Activated CD4-positive, alpha-beta T cell treated with anti-CD3 and anti-CD28 coated beads, Interleukin-10, Interleukin-2, amounts not matched to agents 100 ng/mL and 50 ng/mL, durations not matched to agents 16 hours and 8 hours (primary cell): ENCODE measurements around the gene CTNNA3.
"Not testable (repeated sequence)": the region's sequence is repeated elsewhere in the genome, so short reads cannot be mapped to it uniquely, and the experiment has no call there.

Experiments used
- DNase-seq: peaks from one replicate; pipeline ENCODE4 v3.0.0-alpha.2; 2020

Gene CTNNA3

DNA sequence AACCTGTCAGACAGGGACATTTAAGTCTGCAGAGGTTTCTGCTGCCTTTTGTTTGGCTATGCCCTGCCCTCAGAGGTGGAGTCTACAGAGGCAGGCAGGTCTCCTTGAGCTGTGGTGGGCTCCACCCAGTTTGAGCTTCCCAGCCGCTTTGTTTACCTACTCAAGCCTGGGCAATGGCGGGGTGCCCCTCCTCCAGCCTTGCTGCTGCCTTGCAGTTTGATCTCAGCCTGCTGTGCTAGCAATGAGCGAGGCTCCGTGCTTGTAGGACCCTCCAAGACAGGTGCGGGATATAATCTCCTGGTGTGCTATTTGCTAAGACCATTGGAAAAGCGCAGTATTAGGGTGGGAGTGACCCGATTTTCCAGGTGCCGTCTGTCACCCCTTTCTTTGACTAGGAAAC is 1360.2 kb downstream of the CTNNA3 start:
- DNase-seq, result not testable (repeated sequence)

DNA sequence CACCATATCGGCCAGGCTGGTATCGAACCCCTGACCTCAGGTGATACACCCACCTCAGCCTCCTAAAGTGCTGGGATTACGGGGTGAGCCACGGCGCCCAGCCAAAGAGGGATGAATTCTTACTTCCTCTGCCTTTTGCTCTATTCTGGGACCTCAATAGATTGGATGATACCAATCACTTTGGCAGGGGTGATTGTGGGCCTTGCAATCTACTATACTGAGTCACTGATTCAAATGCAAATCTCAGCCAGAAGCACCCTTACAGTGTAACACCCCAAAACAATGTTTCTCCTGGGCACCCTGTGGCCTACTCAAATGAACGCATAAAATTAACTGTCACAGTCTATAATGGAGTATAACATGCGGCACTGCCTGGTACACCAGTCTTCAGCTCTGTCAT is 1366.8 kb downstream of the CTNNA3 start:
- DNase-seq, result no peak

DNA sequence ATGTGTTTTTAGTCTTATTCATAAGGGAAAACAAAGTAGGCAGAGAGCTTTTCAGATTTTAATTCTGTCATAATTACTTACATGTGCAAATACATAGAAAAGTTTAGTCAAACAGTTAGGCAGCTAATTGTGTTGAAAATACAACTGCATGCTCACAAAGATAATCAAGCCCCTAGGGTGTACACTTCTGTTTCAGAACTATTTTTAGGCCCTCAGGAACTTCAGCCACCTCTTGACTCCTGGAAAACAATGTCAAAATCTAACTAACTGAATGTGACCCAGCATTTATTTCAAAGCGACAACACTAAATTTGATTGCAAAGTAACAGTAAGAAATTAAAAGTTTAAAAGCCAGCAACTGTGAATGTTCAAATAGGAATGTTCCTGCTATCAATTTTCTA is 1369.1 kb downstream of the CTNNA3 start:
- DNase-seq, result no peak

GRCh38 chr10:66322777-66323176 is 1373.2 kb downstream of the CTNNA3 start:
- DNase-seq, result no peak

GRCh38 chr10:66321723-66322665 is 1374.0 kb downstream of the CTNNA3 start:
- no peak for DNase-seq

DNA sequence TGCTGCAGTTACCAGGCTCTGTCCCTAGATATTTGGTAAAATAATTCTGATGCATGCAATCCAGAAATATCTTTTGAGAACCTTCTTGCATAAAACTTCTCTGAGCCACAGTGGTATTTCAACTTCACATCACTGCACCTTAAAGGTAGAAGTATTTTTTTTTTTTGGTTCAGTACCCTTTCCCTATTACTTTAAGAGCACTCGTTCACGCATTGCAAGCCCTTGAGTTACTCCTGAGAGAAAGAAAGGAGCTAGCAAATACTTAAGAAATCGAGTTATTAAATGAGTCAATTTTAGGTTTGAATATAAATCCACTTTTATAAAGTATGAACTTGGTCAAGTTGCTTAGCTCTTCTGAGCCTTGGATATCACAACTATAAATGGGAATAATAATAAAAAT is 1377.2 kb downstream of the CTNNA3 start:
- no peak for DNase-seq

DNA sequence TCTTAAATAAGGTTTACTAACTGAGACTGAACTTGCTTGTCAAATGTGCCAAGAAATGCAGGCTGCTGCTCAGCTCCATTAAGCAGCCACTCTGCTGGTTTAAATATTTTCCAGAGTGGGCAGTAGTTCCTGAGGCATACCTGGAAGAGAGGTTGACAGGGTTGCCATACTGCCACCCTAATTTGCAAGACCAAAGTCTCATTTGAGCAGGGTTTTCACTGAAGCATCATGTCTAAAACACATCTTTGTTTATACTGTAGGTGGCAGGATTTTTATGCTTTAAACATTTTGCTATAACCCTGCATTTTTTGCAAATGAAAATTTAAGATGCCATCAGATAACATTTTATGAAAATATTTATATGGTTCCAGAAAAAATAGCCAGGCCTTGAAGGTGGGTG is 1388.2 kb downstream of the CTNNA3 start:
- DNase-seq, result no peak

- DNase-seq, result no peak
Observed at GRCh38 chr10:66301078-66301477, 1394.9 kb downstream of the CTNNA3 start.

DNA sequence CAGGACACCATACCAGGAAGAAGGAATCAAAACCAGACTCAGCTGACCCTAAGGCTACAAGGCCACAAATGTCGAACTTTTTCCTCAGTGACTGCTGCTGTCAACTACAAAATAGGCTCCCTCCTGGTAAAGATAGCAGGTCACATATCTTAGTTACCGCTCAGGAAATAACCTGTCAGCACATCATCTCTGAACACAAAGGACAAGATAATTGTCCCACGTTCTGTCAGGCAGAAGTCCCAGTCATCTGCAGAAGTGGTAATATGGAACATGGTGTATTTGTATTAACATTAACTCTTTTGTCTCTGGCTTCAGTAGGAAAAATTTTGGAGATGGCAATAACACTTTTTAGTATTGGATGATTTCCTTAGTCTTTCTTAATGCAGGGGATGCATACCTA is 1400.4 kb downstream of the CTNNA3 start:
- DNase-seq, result no peak

DNA sequence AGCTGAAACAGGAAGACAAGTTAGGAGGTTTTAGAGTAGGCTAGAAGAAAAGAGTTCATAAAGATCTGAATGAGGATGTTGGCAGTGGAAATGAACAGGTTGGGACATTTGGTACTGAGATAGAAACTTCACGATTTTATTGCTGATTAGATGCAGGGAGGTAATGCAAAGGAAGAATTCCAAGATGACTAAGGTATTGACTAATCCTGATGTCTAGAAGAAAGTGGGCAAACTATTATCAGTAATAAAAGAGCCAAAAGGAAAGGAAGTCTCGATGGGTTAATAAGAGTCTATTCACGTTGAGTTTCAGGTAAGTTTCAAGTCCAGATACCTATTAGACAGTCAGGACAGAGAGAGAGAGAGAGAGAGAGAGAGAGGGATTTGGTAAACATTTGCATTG is 1401.5 kb downstream of the CTNNA3 start:
- DNase-seq, result no peak

GRCh38 chr10:66292922-66293321 is 1403.1 kb downstream of the CTNNA3 start:
- DNase-seq, result no peak

DNA sequence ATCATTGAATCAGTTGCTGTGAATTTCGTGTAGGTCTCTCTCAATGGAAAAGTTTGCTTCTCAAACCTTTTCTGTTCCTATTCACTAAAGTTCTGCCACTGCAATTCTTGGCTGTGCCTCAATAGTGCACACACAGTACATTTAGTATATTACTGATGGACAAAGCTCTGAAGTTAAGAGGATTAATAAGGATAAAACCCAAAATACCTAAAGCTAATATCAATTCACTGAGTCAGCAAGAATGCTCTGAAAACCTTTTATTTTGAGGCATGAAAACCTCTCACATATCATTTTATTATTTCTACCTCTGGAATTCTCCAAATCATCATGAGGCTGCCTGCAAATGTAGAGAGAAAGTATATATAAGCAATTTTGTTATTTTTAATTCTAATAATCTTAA is 1403.5 kb downstream of the CTNNA3 start:
- DNase-seq, result no peak

DNA sequence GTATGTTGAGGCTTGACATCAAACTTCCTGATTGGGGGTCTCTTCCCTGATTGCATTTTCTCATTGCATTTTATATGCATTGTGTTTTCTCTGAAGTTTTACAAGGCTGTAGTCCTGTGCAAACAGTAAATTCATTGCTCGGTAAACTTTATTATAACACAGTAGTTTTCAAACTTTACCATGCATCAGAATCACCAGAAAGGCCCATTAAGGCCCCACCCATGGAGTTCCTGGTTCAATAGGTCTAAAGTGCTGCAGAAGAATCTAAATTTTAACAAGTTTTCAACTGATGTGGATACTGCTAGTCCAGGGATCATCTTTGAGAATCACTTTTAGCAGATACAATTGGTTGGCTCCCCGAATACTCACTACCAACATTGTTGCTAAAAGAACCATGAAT is 1404.9 kb downstream of the CTNNA3 start:
- DNase-seq, result no peak

- no peak for DNase-seq
Observed at GRCh38 chr10:66284621-66285020, 1411.4 kb downstream of the CTNNA3 start.

DNA sequence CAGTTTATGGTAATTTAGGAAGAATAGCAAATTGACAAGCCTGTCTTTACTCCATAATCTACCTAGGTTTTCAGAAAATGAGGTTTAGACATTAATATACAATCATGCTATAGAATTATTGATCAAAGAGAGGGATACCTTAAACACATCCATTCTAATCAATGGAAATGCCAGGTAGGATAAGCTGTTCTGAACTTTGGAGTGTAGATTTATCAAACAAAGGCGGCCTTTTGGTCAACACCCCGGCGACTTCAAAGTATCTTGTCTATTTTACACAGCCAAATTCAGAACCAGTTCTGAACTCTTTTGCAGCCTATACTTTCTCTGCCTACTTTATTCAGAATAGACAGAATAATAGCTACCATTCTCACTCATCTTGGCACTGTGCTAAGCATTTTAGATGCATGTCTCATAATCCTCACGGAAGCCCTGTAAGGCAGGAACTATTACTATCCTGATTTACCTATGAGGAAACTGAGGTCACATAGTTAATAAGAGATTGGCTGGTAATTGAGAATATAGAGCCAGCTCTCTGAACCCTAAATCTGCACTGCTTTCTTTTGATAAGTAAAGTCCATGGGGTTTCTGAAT is 1412.0 kb downstream of the CTNNA3 start:
- DNase-seq, result no peak

GRCh38 chr10:66283064-66283463 is 1412.9 kb downstream of the CTNNA3 start:
- DNase-seq, result no peak

DNA sequence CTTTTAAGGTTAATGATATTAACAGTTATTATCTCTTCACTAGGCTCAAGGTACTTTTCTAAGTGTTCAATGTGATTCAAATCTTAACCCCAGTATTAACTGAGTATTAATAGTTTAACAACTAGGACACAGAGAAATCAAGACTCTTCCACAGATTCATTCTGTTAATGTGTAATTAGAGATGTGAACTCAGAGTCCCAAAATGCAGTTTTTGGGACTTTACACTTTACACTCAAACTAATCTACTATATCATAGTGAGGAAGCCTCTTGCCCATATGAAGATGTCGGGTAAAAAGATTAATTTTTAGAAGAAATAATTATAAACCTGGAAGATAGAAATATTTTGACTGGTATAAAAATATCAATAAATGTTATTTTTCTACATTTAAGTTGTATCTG is 1414.7 kb downstream of the CTNNA3 start:
- no peak for DNase-seq

DNA sequence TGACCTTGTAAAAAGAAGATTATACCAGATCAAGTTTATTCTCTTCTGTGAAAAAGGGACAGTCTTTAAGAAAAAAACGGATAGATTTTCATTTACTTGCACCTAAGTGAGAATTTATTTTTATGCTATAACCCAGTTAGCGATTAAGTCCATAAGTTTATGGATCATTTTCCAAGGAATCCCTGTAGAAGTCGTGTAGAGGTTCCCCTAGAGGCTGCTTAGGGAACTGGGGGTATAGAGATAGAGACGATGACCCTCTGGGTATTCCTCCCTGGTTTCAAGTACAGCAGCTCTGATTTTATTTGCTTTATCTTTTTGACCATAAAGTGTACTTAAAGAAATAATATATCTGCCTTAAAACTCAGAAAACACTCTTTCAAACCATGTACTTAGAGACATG is 1418.5 kb downstream of the CTNNA3 start:
- no peak for DNase-seq

- no peak for DNase-seq
Observed at GRCh38 chr10:66273966-66274519, 1422.0 kb downstream of the CTNNA3 start.

DNA sequence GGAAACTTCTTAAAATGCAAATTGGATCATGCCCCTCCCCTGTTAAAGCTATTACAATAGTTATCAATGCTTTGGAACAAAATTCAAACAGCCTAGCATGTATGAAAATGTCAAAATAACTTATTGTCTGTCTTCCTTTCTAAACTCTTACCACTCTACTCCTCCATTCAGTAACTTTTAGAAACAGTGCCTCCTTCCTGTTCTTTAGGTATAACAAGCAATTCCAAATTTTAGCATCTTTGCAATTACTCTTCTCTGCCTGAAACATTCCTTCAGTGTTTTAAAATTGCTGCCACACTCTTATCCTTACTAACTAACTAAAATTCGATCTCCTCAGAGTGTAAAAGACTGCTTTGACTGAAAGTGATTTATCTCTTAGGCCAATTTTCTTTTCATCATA is 1430.6 kb downstream of the CTNNA3 start:
- DNase-seq, result no peak

DNA sequence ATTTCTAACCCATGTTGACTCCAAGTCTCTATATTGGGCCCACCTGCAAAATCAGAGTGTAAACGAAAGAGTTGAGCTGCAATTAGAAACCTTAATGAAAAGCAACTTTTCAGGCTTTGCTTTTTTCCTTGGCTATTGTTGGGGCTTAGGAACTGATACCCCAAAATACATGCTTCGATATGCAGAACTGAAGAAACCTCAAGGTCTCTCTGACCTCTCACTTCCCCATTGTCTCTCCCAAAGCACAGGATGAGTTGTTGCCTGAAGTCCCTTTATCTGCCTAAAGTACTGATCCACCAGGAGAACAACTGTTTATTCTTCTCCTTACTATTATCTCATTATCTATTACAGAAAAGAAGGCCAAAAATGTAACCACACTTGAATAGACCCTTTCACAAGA is 1436.2 kb downstream of the CTNNA3 start:
- DNase-seq, result no peak

DNA sequence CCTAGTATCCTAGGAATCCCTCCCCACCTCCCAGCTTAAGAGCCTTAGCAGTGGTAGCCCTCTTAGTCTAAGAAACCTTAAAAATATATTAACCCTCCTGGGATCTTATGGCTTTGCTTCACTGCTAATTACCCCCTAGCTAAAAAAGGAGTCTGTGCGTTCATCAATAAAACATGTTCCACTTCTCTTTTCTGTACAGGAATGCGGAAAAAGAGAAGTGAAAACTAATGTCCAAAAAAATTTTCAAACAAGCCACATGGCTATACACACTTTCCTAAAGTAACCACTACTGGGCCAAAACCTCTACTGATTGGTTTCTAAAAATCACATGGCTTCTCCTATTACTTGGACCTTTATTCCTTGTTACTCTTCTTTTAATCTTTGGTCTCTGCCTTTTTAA is 1437.3 kb downstream of the CTNNA3 start:
- DNase-seq, result no peak

- no peak for DNase-seq
Observed at GRCh38 chr10:66257801-66258200, 1438.2 kb downstream of the CTNNA3 start.

GRCh38 chr10:66252986-66253385 is 1443.0 kb downstream of the CTNNA3 start:
- no peak for DNase-seq
